ENCODE results near the gene SOCS6. TPM values are rescaled to one million over a fixed set of nuclear protein-coding genes. Genes with fewer than 3 reads are reported as not detected.
A peak's percentile ranks its signal among the peaks of the same experiment; 100 is the strongest.

SOCS6 gene
- total RNA-seq, 1 experiment from 2014 or later: 53.4 TPM

- no peak for DNase-seq (ENCODE audit: low read depth, low spot score)
- Histone ChIP-seq H2AFZ (ENCODE audit: low read depth, low read length, poor library complexity, severe bottlenecking) (no peak overlapping the region), H4K20me1 (ENCODE audit: insufficient read depth) (no peaks in the 10 kb centered on the region), H3K27ac (ENCODE audit: low read depth, low read length) (peak overlapping the region; percentile 84), H3K9ac (ENCODE audit: low read length) (peak overlapping the region; percentile 56), H3K36me3 (ENCODE audit: control insufficient read depth in 1 of 2, insufficient read depth in 2 of 2, low read length in 2 of 2) (peaks cover 0 to 61% of the 10 kb centered on the region in 2 experiments; a peak in 2 of 4 replicates), H3K4me3 (replicated peaks in 1 of 2; ENCODE audit: low read depth in 1 of 2, low read length in 2 of 2) (peak overlapping the region in 1 of 2 experiments; percentile 23; a peak in 2 of 4 replicates), H3K4me2 (ENCODE audit: low read length) (peak overlapping the region; percentile 65), H3K9me3 (ENCODE audit: control insufficient read depth in 1 of 2, insufficient read depth in 1 of 2, low read depth in 1 of 2, low read length in 2 of 2) (peaks cover 0 to 20% of the 10 kb centered on the region in 2 experiments; a peak in 2 of 4 replicates), H3K79me2 (ENCODE audit: insufficient read depth, low read length) (peaks cover 27% of the 10 kb centered on the region), H3K9me2 (ENCODE audit: insufficient read depth) (no peaks in the 10 kb centered on the region), H3K27me3 (ENCODE audit: insufficient read depth, low read length) (no peaks in the 10 kb centered on the region), H3K4me1 (ENCODE audit: control insufficient read depth in 1 of 2, insufficient read depth in 2 of 2, low read length in 2 of 2) (peaks cover 47 to 76% of the 10 kb centered on the region in 2 experiments)
- peak; percentile 16; the same call in 1 of the 2 replicates for TF ChIP-seq SP1 (IDR thresholded peaks at IDR 0.05; ENCODE audit: low read depth)
- no peak for TF ChIP-seq CTCF (IDR thresholded peaks at IDR 0.05 in 2 of 3, conservative IDR thresholded peaks at IDR 0.05 in 1 of 3; ENCODE audit: borderline replicate concordance in 1 of 3, insufficient read depth in 1 of 3, low read depth in 2 of 3, low read length in 2 of 3)
- TF ChIP-seq CEBPB (IDR thresholded peaks at IDR 0.05; ENCODE audit: low read depth): peak; percentile 71; the same call in 1 of the 2 replicates
- POLR2A ChIA-PET: interaction anchor here (0.9 to 2.0 kb wide), 3 partner anchors 21 to 49 kb away, joined by 3 to 7 read pairs (median 3); no protein-coding TSS in a partner anchor
- intact Hi-C loops (cut with micrococcal nuclease): no loop called here
- ATAC-seq: peak; percentile 12; the same call in 1 of the 2 replicates
- RAD21 ChIA-PET (ENCODE audit: low non-redundant PET in 1 of 2, low total read pairs in 2 of 2, uncharacterized antibody in 2 of 2, unreplicated experiment in 2 of 2): no interaction called here
- BruUV-seq (replicated peaks): no TSS peak
- CTCF ChIA-PET: no interaction called here
Measured at GRCh38 chr18:70335892-70336726, 47.3 kb downstream of the SOCS6 start.

Data from HCT116 (cell line).